AG08396 (cell line): ENCODE data around the gene STARD13.

ENCODE experiments used
- DNase-seq: peaks from one replicate; pipeline ENCODE4 v3.0.0; 2012; ENCODE audit warnings: low spot score, mixed read lengths

Gene STARD13

DNA sequence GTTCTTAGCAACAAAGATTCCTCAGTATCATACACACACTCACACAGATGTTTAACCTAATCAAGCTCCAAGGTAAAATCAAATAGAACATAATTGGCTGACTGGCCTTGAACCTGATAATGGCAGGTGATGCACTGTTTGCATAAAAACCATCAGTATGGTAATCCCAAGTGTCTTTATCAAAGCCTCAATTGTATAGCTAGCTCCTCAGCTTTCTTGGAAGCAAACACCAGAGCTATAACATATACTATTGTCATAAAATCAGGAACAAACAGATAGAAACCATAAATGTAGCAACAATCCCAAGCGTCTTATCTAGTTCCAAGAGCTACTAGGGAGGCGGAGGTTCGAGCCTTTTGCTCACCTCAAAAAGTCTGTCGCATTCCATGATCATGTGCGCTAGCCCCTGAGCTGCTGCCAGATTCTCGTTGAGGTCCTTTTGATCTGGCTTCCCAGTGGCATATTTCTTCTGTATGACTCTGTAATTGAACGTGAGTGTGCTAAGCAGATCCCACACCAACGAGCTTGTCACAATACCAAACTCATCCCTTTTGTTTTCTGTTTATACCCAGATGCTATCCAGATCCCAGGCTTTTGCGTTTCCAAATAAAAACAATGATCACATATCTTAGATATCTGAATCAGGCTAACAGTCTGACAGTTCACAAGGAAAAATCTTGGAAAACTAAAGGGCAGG lies 174.0 kb downstream of the STARD13 start:
- no peak for DNase-seq

DNA sequence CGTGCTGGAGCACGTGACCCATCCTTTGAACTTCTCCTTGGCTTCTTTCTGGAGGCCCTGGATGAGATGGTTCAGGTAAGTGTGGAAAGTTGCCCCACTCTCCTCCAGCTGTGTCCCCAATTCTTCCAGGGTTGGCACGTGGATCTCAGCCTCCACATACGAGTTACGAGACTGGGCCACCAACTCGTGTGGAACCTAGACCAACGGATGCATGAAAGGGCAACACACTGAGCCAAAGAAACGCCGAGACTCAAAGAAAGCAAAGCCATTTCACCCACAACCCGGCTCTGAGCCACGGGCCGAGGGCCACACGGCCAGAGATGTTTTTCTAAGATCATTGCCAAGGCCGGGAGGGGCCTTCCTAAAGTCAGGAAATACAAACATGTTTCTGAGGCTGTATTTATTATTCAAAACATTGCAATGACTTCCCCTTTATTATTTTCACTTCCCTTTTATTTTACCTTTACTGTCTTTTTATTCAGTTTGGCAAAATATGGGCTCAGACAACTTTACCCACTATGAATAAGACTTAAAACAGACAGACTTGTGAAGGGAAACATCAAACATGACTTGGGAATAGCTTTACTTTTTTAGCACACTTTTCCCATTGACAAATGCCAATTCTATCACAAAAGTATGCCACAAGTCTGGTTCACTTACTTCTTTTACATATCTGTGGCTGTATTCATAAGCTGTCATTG lies 174.7 kb downstream of the STARD13 start:
- no peak for DNase-seq

DNA sequence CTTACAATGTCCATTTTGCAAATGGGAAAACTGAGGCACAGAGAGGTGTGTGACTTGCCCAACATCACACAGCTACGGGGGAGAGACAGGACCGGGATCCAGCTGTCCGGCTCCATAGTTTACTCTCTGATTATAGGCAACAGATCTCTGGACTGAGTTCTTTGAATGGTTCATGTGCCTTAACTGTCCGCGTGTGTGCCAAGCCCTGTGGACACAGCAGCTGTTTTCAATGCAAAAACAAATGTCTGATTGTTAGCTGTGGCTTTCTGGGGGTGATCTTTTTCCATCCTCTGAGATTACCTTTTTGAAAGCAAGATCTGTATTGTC lies 175.2 kb downstream of the STARD13 start:
- no peak for DNase-seq

DNA sequence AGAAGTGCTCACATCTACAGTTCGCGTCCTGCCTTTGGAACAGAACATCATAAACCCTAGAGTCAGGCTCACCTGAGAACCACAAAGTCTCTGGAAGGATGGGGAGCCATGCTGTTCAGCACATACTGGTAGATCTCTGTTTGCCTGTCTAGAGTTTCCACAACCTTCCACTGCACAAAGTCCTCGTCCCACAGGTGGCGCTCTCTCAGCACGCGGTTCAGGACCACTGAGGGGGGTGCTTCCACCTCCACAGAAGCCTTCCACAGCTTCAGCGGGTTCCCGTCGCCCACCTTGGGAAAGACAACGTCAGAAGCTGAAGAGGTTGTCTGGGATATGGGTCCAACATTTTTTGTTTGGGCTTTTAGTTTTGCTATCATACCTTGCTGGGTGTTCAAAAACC lies 175.8 kb downstream of the STARD13 start:
- DNase-seq: no peak

DNA sequence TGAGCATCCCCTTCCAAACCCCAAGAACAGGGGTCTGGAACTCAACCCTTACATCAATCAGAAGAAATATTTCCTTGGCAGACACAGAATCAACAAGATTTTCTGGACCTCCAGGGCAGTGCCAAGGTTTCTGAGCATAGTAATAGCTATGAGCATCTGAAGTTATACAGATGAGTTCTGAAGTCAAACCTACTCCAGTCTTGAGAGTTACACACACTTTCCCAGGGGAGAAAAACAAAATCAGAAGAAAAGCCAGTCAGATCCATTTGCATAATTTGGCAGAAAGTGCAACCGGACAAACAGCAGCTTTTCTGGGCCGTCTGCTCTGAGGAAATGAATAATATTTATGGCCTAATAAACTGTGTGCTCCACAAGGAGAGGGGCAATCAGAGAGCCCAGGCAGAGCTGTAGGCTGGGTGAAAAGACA lies 176.3 kb downstream of the STARD13 start:
- no peak for DNase-seq

DNA sequence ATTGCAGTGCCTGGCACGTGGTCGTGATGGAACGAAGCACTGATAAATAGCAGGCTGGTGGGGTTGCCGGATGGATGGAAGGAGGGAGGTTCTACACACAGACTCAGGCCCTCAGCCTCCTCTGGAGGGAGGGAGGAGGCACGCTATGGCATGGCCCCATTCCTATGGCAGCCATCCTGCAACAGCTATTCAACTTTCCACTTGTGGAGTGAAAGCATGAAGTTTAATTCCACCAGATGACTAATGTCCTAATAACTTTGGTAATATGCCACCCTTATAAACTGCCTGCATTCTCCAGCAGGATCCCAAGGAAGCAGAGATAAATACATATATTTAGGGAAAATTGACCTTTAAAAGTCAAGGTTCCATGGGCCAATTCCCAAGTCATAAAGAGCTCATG lies 176.9 kb downstream of the STARD13 start:
- DNase-seq: peak; percentile 66

DNA sequence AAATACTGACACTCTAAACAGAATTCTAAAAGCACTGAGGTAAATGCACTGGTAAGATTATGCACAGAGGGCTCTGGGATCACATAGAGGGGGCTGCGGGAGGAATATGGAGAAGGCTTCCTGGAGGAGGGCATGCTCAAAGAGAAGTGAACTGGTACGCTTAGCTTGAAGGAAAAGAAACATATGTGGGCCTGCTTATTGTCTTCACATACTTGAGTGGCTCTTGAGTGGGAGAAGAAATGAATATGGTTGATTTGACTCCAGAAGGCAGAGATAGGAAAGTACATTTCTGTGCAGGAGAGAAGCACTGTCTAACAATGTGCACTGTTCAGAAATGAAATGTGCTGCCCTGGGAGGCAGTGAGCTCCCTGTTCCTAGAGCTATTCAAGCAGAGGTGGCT lies 178.2 kb downstream of the STARD13 start:
- no peak for DNase-seq

DNA sequence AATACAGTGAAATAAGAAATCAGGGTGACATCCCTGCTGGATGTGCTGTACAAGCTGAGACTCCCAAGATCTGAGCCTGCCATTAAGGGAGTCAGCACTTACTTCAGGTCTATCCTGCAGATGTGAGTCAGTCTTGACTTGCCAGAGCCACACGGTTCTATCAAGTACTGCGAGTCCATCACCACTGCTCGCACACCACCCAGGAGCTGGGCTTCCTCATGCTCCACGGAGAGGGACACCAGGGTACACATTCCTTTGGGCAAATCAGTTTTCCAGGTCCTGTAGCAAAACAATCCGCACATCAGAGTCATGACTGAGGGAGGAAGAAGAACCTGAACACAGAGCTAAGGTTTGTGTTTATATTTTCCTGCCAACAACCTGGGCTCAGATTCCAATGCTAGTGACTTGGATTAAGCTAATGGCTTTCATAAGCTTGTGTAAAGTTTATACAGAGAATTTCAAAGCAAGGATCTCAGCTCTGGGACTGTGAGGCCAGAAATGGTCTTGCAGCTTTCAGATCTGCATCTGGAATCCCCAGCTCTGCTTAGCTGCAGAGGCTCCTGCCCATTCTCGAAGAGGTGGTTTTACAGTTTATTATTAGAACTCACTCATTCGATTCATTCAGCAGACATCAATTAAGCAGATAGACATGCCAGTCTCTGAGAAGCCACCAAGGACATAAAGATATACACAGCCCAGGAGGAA lies 178.7 kb downstream of the STARD13 start:
- DNase-seq: peak; percentile 48

DNA sequence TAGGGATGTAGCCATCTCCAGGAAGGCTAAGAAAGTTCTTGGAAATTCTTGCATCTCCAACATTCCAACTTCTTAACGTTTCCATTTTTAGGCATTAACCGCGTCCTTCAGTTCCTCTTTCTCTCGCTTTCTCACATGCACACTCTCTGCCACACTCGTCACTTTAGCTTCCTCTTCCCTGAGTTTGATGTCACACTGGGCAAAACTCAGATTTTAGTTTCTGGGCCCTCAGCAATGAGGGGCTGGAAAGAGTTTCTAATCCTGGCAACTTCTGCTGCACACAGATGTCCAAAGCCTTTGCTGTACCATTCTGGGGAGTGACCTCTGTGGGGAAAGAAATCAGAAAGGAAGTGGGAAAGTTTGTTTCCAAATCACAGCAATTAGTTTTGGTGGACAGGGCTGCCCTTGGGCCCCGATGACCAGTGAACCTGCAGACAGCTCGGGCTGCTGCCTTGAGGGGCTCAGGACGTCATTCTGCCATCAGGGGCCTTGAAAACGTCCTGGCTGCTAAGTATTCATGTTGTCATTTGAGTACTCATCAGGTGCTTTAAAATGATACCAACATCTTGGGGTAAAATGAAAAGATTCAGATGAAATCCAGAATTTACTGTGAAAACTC lies 180.1 kb downstream of the STARD13 start:
- DNase-seq: no peak

DNA sequence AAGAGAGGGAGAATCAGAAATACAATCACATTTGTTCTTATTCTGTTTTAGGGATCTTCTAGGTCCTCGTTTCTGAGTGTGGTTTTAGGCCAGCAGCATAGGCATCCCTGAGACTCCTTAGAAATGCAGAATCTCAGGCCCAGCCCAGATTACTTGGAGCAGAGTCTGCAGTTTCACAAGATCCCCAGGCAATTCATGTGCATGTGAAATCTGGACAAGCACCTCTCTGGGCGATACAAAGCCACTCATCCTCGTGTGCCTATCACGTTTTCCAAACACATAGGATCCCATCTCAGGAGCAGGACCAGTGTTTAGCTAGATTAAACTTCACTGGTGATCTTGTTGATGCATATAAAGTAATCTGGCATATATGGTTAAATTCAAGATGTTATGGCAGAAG lies 182.1 kb downstream of the STARD13 start:
- DNase-seq: no peak

DNA sequence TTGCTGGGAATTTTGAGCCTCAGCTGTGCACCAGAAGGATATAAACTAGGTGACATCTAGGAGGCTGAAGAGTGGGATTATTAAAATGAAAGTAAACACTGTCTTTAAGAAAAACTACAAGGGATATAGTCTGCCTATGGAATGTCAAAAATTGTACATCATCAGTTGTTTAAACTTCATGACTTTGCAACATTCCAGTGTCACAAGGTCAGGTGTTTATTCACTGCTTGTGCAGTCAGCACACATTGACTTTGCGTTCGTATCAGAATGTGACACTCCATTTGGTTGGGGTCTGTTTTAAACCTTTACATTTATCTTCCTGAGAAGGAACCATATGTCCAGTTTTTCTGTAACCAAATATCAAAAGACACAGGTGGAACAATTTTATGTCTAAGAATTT lies 183.7 kb downstream of the STARD13 start:
- no peak for DNase-seq

DNA sequence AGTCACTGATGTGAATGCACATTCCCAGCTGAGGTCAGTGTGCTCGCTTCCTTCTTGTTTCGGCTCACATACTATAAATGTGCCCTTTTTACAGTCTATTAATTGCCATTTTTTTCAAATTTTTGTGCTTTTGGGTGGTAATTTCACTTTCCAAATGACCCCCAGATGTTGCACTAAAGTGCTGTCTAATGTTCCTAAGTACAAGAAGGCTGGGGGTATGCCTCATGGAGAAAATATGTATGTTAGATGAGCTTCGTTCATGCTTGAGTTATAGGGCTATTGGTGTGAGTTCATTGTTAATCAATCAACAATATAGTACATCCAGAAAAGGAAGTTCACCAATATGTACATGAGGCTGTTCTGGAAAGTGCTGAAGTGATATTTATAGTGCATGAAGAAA lies 184.7 kb downstream of the STARD13 start:
- no peak for DNase-seq

DNA sequence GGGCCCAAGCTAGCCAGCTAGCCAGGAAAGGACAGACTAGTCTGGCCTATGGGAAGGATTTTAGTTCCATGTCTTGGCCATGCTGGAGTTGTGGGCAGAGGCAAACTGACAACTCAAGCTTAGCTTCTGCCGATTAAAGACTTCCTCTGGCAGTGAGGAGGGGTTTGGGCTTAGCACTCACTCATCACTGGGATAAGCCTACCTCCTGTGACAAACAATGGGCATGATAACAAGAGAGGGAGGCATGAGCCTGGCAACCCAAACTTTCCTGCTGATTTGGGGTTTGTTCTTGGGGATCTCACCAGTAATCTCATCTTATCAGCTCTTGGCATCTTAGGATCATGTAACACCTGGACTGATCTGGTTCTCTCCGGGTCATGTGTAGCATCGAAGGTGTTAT lies 185.7 kb downstream of the STARD13 start:
- no peak for DNase-seq

DNA sequence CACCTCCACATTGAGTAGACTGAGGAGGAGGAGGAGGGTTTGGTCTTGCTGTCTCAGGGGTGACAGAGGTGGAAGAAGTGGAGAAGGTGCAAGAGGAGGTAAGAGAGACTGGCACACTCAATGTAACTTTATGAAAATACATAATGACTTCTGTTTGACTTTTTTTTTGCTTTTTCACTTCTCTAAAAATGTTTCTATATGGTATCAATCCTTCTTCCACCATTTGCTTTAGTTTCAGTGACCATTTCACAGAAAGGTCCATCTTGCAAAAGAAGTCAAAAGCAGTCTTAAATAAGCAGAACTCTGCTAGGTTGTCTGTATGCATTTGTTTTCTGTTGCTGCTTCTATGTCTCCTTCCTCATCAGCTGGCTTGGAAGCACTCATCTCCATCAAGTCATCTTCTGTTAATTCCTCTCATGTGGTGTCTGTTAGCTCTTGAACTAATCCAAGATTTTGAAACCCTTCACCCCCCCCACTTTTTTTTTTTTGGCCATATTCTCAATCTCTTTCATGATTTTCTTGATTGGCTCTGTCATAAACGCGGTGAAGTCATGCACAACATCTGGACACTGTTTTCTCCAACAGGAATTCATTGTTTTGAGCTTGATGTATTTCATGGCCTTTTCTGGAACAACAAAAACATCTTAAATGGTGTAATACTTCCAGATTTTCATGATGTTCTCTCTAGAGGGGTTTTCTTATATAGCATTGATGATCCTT lies 188.5 kb downstream of the STARD13 start:
- DNase-seq: no peak

DNA sequence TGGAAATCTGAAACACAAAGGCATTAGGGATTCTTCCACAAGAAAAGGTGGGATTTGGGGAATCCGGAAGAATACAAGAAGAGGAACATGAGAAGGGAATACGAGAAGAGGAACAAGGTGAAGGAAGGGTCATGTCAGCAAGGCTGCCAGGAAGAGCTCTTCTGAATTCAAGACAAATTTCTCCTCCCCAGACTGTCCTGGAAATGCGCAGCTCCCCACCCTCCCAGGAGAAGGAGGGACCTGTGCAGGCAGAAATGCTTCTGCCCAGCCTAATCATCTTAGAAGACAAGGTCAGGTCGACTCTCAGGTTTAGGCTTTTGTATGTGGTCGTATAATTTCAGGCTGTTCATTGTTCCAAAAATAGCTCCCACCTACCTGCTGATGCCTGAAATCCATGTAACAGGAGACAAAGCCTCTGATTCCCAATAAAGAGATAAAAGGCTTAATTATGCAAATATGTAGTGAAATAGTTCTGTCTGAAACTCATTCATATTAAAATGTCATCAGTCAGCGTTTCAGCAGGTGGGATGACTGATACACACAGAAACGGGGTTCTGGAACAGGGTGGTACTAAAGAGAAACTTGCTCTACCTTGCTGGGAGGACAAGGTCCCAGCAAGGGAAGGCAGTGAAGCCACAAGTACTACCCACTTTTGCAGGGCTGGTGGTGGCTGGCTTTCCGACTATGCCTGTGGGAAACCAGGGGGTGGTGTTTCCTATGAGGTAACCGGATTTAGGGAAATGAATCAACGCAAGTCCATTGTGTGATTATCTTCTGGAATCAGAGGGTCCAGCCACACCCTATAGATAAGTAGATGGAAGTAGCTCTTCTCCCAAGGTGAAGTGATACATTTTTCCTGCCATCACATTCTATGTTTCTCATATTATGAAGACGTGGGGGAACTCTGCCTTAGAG lies 193.2 kb downstream of the STARD13 start:
- DNase-seq: no peak

DNA sequence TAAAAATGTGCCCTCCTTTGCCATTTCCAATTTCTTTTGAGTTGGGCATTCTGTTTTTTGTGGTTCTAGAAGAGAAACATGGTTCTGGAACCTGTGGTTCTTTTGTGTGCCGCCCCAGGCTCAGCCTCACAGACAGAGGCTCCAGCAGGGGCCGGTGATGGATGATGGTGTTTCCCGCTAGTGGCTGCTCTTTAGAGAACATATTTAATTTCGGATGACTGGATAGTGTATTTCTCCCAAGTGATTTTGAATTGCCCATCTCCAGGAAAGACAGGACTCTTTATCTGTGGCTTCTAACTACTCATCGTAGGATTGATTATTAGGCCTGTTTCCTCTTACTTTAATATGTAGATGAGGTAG lies 194.2 kb downstream of the STARD13 start:
- no peak for DNase-seq

DNA sequence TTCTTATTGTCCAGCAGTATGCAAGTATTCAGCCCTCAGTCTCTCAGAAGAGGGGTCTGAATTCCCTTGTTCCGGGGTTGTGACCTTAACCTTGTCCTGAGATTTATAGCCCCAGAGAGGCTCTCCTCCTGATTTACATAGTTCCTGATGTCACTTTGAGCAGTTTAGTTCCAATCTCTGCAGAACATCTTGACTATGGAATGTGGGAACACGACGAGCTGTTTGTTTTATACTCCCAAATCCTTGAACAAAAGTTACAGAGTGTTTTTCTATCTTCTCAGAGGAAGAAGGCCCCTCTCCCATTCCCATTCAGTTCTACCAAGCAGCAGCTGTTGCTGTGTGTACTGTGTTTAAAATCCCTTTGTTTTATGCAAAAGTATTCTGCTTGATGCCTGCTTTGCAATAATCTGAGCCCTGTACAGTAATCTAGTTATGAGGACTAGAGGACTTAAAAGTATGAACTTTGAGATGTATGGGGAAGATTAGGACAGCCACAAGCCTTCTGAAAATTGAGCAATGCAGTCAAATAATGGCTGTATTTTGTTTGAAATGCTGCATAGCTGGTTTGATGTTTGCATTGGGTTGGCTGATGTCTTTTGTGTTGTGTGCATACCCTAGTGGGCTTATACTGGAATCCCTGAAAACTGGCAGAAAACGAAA lies 194.7 kb downstream of the STARD13 start:
- DNase-seq: no peak

DNA sequence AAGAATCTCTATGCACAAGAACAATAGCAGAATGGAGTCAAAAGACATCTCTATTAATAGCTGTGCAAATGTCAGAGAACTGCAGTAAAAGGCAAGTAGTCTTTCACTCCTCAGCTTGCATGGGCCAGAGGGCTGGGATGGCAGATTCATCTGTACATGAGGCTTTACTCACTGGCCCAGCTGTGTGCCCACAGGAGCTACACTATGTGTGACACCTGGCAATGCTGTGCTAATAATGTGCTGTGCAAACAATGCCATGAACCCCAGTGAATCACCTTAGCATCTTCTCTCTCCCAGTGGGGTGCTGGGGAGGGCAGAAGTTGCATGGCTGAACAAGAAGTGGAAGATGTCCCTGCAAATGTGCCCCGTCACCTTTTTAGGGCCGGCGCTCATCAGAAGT lies 196.2 kb downstream of the STARD13 start:
- DNase-seq: no peak

DNA sequence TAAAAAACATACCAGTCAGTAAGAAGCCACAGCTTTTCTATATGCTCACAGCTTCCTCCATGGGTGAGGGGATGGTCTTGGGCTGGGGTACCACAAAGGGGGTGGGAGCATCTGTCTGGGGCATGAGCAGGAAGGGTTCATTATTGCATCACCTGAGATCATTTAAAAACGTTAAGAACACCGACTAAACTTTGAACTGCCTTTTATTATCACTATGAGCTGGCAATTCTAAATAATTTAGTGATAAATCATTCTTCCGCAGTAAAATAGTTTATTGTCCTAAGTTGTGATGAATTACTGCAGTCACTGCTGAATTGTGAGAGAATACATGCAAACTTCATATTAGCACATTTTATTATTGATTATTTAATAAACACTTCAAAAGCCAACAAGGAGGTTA lies 197.8 kb downstream of the STARD13 start:
- DNase-seq: no peak

DNA sequence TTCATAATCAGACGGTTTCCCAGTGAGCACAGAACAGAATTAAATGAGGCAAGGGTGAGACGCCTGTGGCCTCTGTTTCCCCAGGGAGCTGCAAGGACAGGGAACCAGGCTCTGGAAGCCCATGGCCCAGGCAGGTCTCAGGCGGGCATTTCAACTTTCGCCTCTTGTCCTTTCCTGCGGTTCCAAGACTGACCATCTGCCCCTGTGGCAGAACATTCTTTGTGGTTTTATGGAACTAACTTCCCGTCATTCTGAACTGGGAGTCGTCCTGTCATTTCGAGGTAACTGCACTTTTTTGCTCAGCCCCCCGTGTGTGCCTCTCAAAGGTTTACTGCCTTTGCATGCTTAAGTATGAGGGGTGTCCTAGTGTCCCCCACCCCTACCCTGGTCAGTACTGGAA lies 198.5 kb downstream of the STARD13 start:
- DNase-seq: no peak

DNA sequence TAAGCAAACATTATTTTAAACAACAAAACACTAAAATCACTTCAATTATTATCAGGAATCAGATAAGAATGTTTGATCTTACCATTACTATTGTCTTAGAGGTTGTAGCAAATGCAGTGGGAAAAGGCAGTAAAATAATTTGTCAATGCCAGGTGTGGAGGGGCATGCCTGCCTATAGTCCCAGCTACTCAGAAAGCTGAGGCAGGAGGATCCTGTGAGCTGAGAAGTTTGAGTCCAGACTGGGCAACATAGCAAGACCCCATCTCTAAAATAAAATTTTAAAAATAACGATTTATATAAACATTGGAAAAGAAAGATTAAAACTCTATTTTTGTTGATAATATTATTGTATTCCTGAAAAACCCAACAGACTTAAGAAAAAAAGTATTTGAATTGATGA lies 202.5 kb downstream of the STARD13 start:
- DNase-seq: no peak
